ENCODE data around the gene PTPRS.

Gene PTPRS

GRCh38 chr19:5343848-5344247 is 3.2 kb upstream of the PTPRS start:
- TF ChIP-seq ZNF670 (tag by site-specific recombination; IDR thresholded peaks at IDR 0.05; ENCODE audit: low read depth) (no peak), ZNF624 (tag by site-specific recombination; IDR thresholded peaks at IDR 0.05) (no peak), ZNF169 (tag by site-specific recombination; IDR thresholded peaks at IDR 0.05) (no peak), SCRT1 (tag by site-specific recombination; IDR thresholded peaks at IDR 0.05; ENCODE audit: borderline replicate concordance) (no peak), ZBTB17 (tag by site-specific recombination; IDR thresholded peaks at IDR 0.05) (no peak), WT1 (tag by site-specific recombination; IDR thresholded peaks at IDR 0.05) (no peak), ZNF768 (tag by site-specific recombination; IDR thresholded peaks at IDR 0.05) (no peak), AEBP2 (tag by site-specific recombination; IDR thresholded peaks at IDR 0.05; ENCODE audit: borderline replicate concordance) (no peak), KLF16 (tag by site-specific recombination; IDR thresholded peaks at IDR 0.05) (no peak), MEIS1 (CRISPR knock-in tag; IDR thresholded peaks at IDR 0.05; ENCODE audit: borderline replicate concordance) (no peak), ZNF544 (tag by site-specific recombination; IDR thresholded peaks at IDR 0.05) (no peak), KLF1 (tag by site-specific recombination; IDR thresholded peaks at IDR 0.05) (no peak), ZBTB44 (tag by site-specific recombination; IDR thresholded peaks at IDR 0.05) (no peak)
- TF ChIP-seq, protein P1, sequence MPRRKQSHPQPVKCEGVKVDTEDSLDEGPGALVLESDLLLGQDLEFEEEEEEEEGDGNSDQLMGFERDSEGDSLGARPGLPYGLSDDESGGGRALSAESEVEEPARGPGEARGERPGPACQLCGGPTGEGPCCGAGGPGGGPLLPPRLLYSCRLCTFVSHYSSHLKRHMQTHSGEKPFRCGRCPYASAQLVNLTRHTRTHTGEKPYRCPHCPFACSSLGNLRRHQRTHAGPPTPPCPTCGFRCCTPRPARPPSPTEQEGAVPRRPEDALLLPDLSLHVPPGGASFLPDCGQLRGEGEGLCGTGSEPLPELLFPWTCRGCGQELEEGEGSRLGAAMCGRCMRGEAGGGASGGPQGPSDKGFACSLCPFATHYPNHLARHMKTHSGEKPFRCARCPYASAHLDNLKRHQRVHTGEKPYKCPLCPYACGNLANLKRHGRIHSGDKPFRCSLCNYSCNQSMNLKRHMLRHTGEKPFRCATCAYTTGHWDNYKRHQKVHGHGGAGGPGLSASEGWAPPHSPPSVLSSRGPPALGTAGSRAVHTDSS (tag by site-specific recombination; IDR thresholded peaks at IDR 0.05): no peak
- no peaks in the 10 kb centered on the region for H3K36me3 ChIP-seq (ENCODE audit: control insufficient read depth in 2 of 2, insufficient read depth in 1 of 2, low read length in 2 of 2)
- ChIA-PET POLR2A (no interaction called here), CTCF (no interaction called here)
- H3K4me1 ChIP-seq (ENCODE audit: control insufficient read depth, insufficient read depth, low read length): 0 out of 2 replicates have a peak, but pooled peaks cover 4% of the 10 kb centered on the region
- H3K27ac ChIP-seq (ENCODE audit: extremely low read depth, low read depth, low read length): no peak overlapping the region
- no peak overlapping the region for H3K4me3 ChIP-seq (ENCODE audit: low read depth, low read length)
- no peaks in the 10 kb centered on the region for H3K9me3 ChIP-seq (ENCODE audit: control insufficient read depth, insufficient read depth, low read depth, low read length)

DNA sequence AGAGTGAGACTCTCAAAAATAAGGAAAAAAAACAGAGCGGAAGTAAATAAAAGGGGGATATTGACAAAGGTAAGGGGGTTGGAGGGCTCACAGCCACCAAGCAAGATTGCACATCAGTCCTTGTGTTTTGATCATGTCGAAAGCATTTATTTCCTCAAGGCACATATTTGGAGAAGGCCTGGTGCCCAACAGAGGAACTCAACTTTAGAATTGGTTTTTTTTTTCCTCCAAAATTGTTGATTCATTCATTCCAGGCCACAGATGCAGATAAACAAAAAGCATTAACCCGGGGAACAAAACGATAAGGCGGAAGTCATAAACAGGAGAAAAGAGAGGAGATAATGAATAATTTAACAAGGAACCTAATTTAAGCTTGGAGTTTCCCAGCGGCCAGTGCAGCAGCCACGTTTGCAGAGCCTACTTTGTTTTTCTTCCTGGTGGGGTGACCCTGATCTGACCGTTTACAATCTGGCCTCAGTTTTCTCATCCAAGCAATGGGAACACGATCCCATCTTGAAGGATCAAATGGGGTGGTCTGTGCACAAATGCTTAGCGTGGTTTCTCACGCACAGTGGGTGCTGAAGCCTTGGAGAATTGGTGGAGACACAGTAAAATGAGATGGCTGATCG is 2.1 kb upstream of the PTPRS start:
- CTCF ChIA-PET: no interaction called here
- TF ChIP-seq TSHZ1 (tag by site-specific recombination; IDR thresholded peaks at IDR 0.05; ENCODE audit: borderline replicate concordance) (no peak), ZNF561 (tag by site-specific recombination; IDR thresholded peaks at IDR 0.05; ENCODE audit: borderline replicate concordance) (no peak), ZNF843 (tag by site-specific recombination; IDR thresholded peaks at IDR 0.05) (no peak), ZNF747 (tag by site-specific recombination; IDR thresholded peaks at IDR 0.05) (no peak), ZNF311 (tag by site-specific recombination; IDR thresholded peaks at IDR 0.05; ENCODE audit: borderline replicate concordance) (no peak), KLF17 (tag by site-specific recombination; IDR thresholded peaks at IDR 0.05) (no peak), SETDB1 (IDR thresholded peaks at IDR 0.05; ENCODE audit: insufficient read length, low read length) (no peak), ZNF26 (tag by site-specific recombination; IDR thresholded peaks at IDR 0.05) (no peak), BCL6B (tag by site-specific recombination; IDR thresholded peaks at IDR 0.05) (no peak)

More for the DNA sequence above, 2.1 kb upstream of the PTPRS start:
- peaks cover 4% of the 10 kb centered on the region; the same call in 1 of the 2 replicates for H3K4me1 ChIP-seq (ENCODE audit: control insufficient read depth, insufficient read depth, low read length)
- no peak overlapping the region for H3K27ac ChIP-seq (ENCODE audit: extremely low read depth, low read depth, low read length)
- POLR2A ChIA-PET: no interaction called here
- H3K36me3 ChIP-seq (ENCODE audit: control insufficient read depth in 2 of 2, insufficient read depth in 1 of 2, low read length in 2 of 2): no peaks in the 10 kb centered on the region
- H3K9me3 ChIP-seq (ENCODE audit: control insufficient read depth, insufficient read depth, low read depth, low read length): no peaks in the 10 kb centered on the region
- no peak overlapping the region for H3K4me3 ChIP-seq (ENCODE audit: low read depth, low read length)
